Bladder microvascular endothelial cell (primary cell): ENCODE results near the gene ACO1. TPM values are rescaled to one million over a fixed set of nuclear protein-coding genes. Genes with fewer than 3 reads are reported as not detected.

Experiments
- total RNA-seq: library from RNA; depleted of rRNA; stranded (reverse); fragments of >200 nt; gene quantifications from 2 replicates; pipeline ENCODE4 v1.2.3, GENCODE V29; 2014

Gene ACO1
- total RNA-seq: 16.0 and 64.8 TPM in 2 replicates

GRCh38 chr9:32384364-32385151, at the start of gene ACO1:
ACO1 (plus strand) TSS chr9:32384643; CDS start chr9:32405507, 20,864 bp downstream.

Other genes starting within 250 kb of the ACO1 start
- gene RIGI, start 141.6 kb downstream of the ACO1 start, total RNA-seq: 18.9 and 36.2 TPM in 2 replicates
- 1.8 and 3.6 TPM in 2 replicates for gene SMIM27, start 167.7 kb downstream of the ACO1 start, total RNA-seq
- gene TOPORS, start 167.9 kb downstream of the ACO1 start, total RNA-seq: 24.0 and 43.7 TPM in 2 replicates
- gene NDUFB6, start 188.5 kb downstream of the ACO1 start, total RNA-seq: 36.1 and 49.3 TPM in 2 replicates